ENCODE data around the gene EDIL3. TPM values are rescaled to one million over a fixed set of nuclear protein-coding genes. Genes with fewer than 3 reads are reported as not detected.

The EDIL3 gene
- total RNA-seq, 2 experiments from 2014 or later = not detected

- intact Hi-C loops (cut with DNase I, micrococcal nuclease) = no loop called here
- Mint-ChIP-seq H3K27ac (no peak overlapping the region), H3K36me3 (ENCODE audit: low read depth) (no peaks in the 10 kb centered on the region)
Observed at GRCh38 chr5:83924171-83924570, 460.5 kb downstream of the EDIL3 start.

GRCh38 chr5:83922699-83923098 is 462.0 kb downstream of the EDIL3 start:
- no peak overlapping the region for H3K4me3 Mint-ChIP-seq
- ATAC-seq (ENCODE audit: poor library complexity) (no peak), DNase-seq (no peak)
- intact Hi-C loops (cut with DNase I, micrococcal nuclease) = no loop called here
- TF ChIP-seq, protein P1, sequence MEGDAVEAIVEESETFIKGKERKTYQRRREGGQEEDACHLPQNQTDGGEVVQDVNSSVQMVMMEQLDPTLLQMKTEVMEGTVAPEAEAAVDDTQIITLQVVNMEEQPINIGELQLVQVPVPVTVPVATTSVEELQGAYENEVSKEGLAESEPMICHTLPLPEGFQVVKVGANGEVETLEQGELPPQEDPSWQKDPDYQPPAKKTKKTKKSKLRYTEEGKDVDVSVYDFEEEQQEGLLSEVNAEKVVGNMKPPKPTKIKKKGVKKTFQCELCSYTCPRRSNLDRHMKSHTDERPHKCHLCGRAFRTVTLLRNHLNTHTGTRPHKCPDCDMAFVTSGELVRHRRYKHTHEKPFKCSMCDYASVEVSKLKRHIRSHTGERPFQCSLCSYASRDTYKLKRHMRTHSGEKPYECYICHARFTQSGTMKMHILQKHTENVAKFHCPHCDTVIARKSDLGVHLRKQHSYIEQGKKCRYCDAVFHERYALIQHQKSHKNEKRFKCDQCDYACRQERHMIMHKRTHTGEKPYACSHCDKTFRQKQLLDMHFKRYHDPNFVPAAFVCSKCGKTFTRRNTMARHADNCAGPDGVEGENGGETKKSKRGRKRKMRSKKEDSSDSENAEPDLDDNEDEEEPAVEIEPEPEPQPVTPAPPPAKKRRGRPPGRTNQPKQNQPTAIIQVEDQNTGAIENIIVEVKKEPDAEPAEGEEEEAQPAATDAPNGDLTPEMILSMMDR (IDR thresholded peaks at IDR 0.05) = no peak
- Histone ChIP-seq H3K36me3 (ENCODE audit: insufficient read depth, low read length) (no peaks in the 10 kb centered on the region), H3K27ac (ENCODE audit: low read depth in 1 of 2, low read length in 2 of 2) (no peak overlapping the region), H3K4me3 (ENCODE audit: low read length) (no peak overlapping the region), H3K4me1 (ENCODE audit: insufficient read depth, low read length) (no peaks in the 10 kb centered on the region), H3K27me3 (ENCODE audit: control insufficient read depth in 1 of 2, insufficient read depth in 2 of 2, low read length in 2 of 2) (no peaks in the 10 kb centered on the region), H3K9me3 (ENCODE audit: control insufficient read depth in 1 of 2, insufficient read depth in 1 of 2, low read length in 2 of 2) (no peaks in the 10 kb centered on the region)
- no peaks in the 10 kb centered on the region for H3K4me1 Mint-ChIP-seq (ENCODE audit: low read depth)
- no peaks in the 10 kb centered on the region for H3K36me3 Mint-ChIP-seq (ENCODE audit: low read depth)
- peaks cover 18% of the 10 kb centered on the region for H3K27me3 Mint-ChIP-seq
- no peaks in the 10 kb centered on the region for H3K9me3 Mint-ChIP-seq
- no peak overlapping the region for H3K27ac Mint-ChIP-seq
- POLR2A ChIA-PET = no interaction called here
- CTCF ChIA-PET = no interaction called here

More at GRCh38 chr5:83924171-83924570, 460.5 kb downstream of the EDIL3 start:
- H3K4me3 Mint-ChIP-seq = no peak overlapping the region
- H3K9me3 Mint-ChIP-seq = no peaks in the 10 kb centered on the region
- TF ChIP-seq, protein P1 (IDR thresholded peaks at IDR 0.05) = no peak
- Histone ChIP-seq H3K27ac (ENCODE audit: low read depth in 1 of 2, low read length in 2 of 2) (no peak overlapping the region), H3K4me3 (ENCODE audit: low read length) (no peak overlapping the region), H3K4me1 (ENCODE audit: insufficient read depth, low read length) (no peaks in the 10 kb centered on the region), H3K27me3 (ENCODE audit: control insufficient read depth in 1 of 2, insufficient read depth in 2 of 2, low read length in 2 of 2) (no peaks in the 10 kb centered on the region), H3K9me3 (ENCODE audit: control insufficient read depth in 1 of 2, insufficient read depth in 1 of 2, low read length in 2 of 2) (no peaks in the 10 kb centered on the region), H3K36me3 (ENCODE audit: insufficient read depth, low read length) (no peaks in the 10 kb centered on the region)
- POLR2A ChIA-PET = no interaction called here
- DNase-seq = no peak
- peaks cover 18% of the 10 kb centered on the region for H3K27me3 Mint-ChIP-seq
- ATAC-seq (ENCODE audit: poor library complexity) = no peak
- no peaks in the 10 kb centered on the region for H3K4me1 Mint-ChIP-seq (ENCODE audit: low read depth)
- CTCF ChIA-PET = no interaction called here

DNA sequence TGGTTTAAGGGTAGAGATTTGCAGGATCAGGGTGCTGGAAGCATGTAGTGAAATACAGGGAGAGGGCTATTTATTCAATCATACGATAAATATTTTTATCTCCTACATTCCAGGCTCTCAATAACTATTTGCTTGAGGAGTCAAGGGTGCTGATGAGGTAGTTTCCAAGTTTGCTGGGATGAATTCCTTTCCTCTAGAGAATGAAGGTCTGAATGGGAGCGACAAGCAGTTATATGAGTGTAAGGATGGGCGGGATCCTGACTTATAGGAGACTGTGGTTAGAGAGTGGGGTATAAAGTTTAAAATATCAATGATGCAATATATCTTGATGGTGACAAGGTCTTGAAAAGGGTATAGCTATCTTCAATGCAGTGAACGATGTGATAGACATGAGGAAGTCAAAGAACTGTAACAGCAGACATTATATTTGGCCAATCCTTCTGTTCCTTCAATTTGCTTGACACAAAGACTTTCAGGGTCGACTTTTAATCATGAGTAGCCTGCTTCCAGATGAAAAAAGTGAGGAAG is 462.9 kb downstream of the EDIL3 start:
- no peak overlapping the region for H3K27ac Mint-ChIP-seq
- H3K9me3 Mint-ChIP-seq = no peaks in the 10 kb centered on the region
- TF ChIP-seq, protein P1 (IDR thresholded peaks at IDR 0.05) = no peak
- no peaks in the 10 kb centered on the region for H3K36me3 ChIP-seq (ENCODE audit: insufficient read depth, low read length)
- POLR2A ChIA-PET = no interaction called here
- no peaks in the 10 kb centered on the region for H3K9me3 ChIP-seq (ENCODE audit: control insufficient read depth in 1 of 2, insufficient read depth in 1 of 2, low read length in 2 of 2)
- intact Hi-C loops (cut with DNase I, micrococcal nuclease) = no loop called here
- CTCF ChIA-PET = no interaction called here
- peaks cover 10% of the 10 kb centered on the region for H3K27me3 Mint-ChIP-seq
- ATAC-seq (ENCODE audit: poor library complexity) (no peak), DNase-seq (no peak)
- no peak overlapping the region for H3K4me3 Mint-ChIP-seq
- H3K4me1 Mint-ChIP-seq (ENCODE audit: low read depth) = no peaks in the 10 kb centered on the region
- no peak overlapping the region for H3K27ac ChIP-seq (ENCODE audit: low read depth in 1 of 2, low read length in 2 of 2)
- H3K4me1 ChIP-seq (ENCODE audit: insufficient read depth, low read length) = no peaks in the 10 kb centered on the region
- no peak overlapping the region for H3K4me3 ChIP-seq (ENCODE audit: low read length)
- no peaks in the 10 kb centered on the region for H3K27me3 ChIP-seq (ENCODE audit: control insufficient read depth in 1 of 2, insufficient read depth in 2 of 2, low read length in 2 of 2)
- no peaks in the 10 kb centered on the region for H3K36me3 Mint-ChIP-seq (ENCODE audit: low read depth)

All from CD4-positive, alpha-beta T cell (primary cell).